DND-41 (cell line): ENCODE data around the gene CTSH.

Experiments used
- EZH2 ChIP-seq: IDR thresholded peaks from 3 replicates; pipeline ENCODE4 v1.6.1; 2012; ENCODE audit warnings: borderline replicate concordance, low read depth, mild to moderate bottlenecking, moderate library complexity, low read length, inconsistent platforms; ENCODE audit not compliant: severe bottlenecking
- TF ChIP-seq, protein P1 (sequence below): IDR thresholded peaks from 2 replicates; pipeline ENCODE4 v1.5.1; 2012; ENCODE audit warnings: borderline replicate concordance, low read length, moderate library complexity, mild to moderate bottlenecking; ENCODE audit not compliant: poor library complexity, severe bottlenecking; ENCODE audit errors: extremely low read depth

DNA sequence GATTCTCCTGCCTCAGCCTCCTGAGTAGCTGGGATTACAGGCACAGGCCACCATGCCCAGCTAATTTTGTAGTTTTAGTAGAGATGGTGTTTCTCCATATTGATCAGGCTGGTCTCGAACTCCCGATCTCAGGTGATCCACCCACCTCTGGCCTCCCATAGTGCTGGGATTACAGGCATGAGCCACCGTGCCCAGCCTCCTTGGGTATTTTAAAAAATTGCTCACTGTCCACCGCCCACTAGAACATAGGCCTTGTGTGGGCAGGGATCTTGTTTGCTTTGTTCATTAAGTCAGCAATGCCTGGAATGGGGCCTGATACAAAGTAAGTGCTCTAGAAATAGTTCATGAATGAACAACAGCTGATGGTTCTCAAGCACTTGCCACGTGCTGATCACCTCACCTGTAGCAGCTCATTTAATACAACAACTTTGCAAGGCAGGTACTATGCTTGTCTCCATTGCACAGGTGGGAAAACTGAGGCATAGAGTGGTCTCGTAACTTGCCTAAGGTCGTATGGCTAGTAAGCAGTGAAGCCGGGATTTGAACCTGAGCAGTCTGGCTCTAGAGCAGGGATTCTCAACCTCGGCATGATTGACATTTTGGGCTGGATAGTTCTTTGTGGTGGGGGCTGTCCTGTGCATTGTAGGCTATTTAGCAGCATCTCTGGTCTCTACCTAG is 12.7 kb upstream of the CTSH start:
- TF ChIP-seq, protein P1, sequence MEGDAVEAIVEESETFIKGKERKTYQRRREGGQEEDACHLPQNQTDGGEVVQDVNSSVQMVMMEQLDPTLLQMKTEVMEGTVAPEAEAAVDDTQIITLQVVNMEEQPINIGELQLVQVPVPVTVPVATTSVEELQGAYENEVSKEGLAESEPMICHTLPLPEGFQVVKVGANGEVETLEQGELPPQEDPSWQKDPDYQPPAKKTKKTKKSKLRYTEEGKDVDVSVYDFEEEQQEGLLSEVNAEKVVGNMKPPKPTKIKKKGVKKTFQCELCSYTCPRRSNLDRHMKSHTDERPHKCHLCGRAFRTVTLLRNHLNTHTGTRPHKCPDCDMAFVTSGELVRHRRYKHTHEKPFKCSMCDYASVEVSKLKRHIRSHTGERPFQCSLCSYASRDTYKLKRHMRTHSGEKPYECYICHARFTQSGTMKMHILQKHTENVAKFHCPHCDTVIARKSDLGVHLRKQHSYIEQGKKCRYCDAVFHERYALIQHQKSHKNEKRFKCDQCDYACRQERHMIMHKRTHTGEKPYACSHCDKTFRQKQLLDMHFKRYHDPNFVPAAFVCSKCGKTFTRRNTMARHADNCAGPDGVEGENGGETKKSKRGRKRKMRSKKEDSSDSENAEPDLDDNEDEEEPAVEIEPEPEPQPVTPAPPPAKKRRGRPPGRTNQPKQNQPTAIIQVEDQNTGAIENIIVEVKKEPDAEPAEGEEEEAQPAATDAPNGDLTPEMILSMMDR, result no peak
- TF ChIP-seq EZH2, result no peak
